Psoas muscle (tissue), 8 donors: ENCODE results near the gene DMD. TPM values are rescaled to one million over a fixed set of nuclear protein-coding genes. Genes with fewer than 3 reads are reported as not detected.

ENCODE experiments used
- ATAC-seq, 4 donors: fragments of 200-7000 bp; cut with Tn5 transposase; one replicate each; pipeline ENCODE4 v1.9.1; 2020; ENCODE audit warnings: moderate library complexity in 3 of 4, mild to moderate bottlenecking in 2 of 4
- DNase-seq, 2 donors: peaks; one replicate each; pipeline ENCODE4 v3.0.0-alpha.2; 2020
- H3K27ac ChIP-seq: fragments of 200-600 bp; one replicate; pipeline ENCODE4 v1.8.0; 2022
- H3K27me3 ChIP-seq, 3 donors: fragments of 200-600 bp in 1 of 3; one replicate each; pipeline versions ENCODE4 v1.6.1 to v1.8.0; 2013 to 2022; ENCODE audit warnings: low read length in 2 of 3, mild to moderate bottlenecking in 2 of 3, moderate library complexity in 1 of 3; ENCODE audit not compliant: insufficient read depth in 3 of 3
- H3K36me3 ChIP-seq, 2 donors: fragments of 200-600 bp in 1 of 2; one replicate each; pipeline versions ENCODE4 v1.6.1 to v1.8.0; 2013 to 2022; ENCODE audit warnings: low read depth in 1 of 2, mild to moderate bottlenecking in 1 of 2, moderate library complexity in 1 of 2; ENCODE audit not compliant: insufficient read depth in 1 of 2
- H3K4me1 ChIP-seq: fragments of 200-600 bp; one replicate; pipeline ENCODE4 v1.8.0; 2022
- H3K4me3 ChIP-seq: fragments of 200-600 bp; one replicate; pipeline ENCODE4 v1.8.0; 2022; ENCODE audit warnings: mild to moderate bottlenecking
- H3K9me3 ChIP-seq: fragments of 200-600 bp; one replicate; pipeline ENCODE4 v1.8.0; 2022
- CTCF ChIP-seq: fragments of 200-600 bp; IDR thresholded peaks from one replicate; pipeline ENCODE4 v1.8.0; 2022; ENCODE audit warnings: antibody characterized with exemption
- WGBS, 3 donors: extraction: QIAGEN DNeasy Blood & Tissue Kit; methylation state at CpG; one replicate each; pipeline versions ENCODE4 v1.1.6 to v1.1.7; 2013; 5-methylcytosine and 5-hydroxymethylcytosine counted together
- intact Hi-C, 2 donors: fragments of 100-400 bp; cut with DNase I; formaldehyde crosslinking; loops; one replicate each; pipeline versions ENCODE4 v1.11.0 to v1.14.2; 2022
- polyA plus RNA-seq, 3 donors: library from polyadenylated mRNA; stranded (reverse); fragments of 200-250 nt; gene quantifications; one replicate each; pipeline ENCODE4 v1.2.3, GENCODE V29; 2013
- total RNA-seq, 4 donors: library from RNA; stranded (reverse); fragmentation: NEBNext Ultra II Directional in 2 of 4; extraction: Animal tissue kit (Norgen Biotek cat#: 25700) in 2 of 4; gene quantifications; one replicate each; pipeline versions ENCODE4 v1.2.1 to v1.2.4, GENCODE V29; 2021 to 2023
- donor health status: healthy with polysubstance abuse.
- donor health status: DM: no; HTN: no; CAD: no; lungs with moderate emphysema.
- donor health status: Bipolar disorder and iron deficiency.
- donor health status: healthy.
- donor health status: DM: yes; HTN: yes; CAD: no.
- donor health status: DM: no; HTN: no; CAD: no.
- donor health status: DM: no; HTN: no; CAD: no.
- donor health status: DM: yes; HTN: yes; CAD: no.

The DMD gene
- total and polyA plus RNA-seq, 7 donors = 6.8 to 170 (median 86.5) TPM

DNA sequence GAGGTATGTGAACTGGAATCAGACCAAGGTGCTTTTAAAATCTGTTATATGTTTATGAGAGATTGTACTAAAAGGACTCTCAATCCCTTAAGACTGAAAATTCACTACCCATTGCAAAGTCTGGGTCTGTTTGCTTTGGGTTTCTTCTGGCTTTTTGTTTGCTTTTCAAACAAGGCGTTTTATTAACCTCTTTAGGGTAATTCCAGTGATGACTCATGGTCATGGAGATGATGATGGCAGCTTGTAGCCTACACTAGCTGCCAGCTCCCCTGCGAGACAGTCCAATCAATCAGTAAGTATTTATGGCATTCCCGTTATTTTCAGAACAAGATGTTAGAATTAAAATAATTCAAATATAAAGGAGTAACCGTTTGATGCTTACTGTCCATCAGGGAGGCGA lies 1495.7 kb downstream of the DMD start:
- no peaks in the 10 kb centered on the region for H3K36me3 ChIP-seq
- no peak for DNase-seq
- no peak overlapping the region for H3K4me3 ChIP-seq
- no peak for TF ChIP-seq CTCF
- 74 to 89% (median 77%) methylated on average over 5 of the region's 5 CpGs for WGBS, 3 donors
- ATAC-seq = no peak
- H3K27me3 ChIP-seq = no peaks in the 10 kb centered on the region
- no peak overlapping the region for H3K27ac ChIP-seq
- intact Hi-C loops = no loop called here
- no peaks in the 10 kb centered on the region for H3K9me3 ChIP-seq
- no peaks in the 10 kb centered on the region for H3K4me1 ChIP-seq

- H3K4me1 ChIP-seq = no peaks in the 10 kb centered on the region
- TF ChIP-seq CTCF = no peak
- ATAC-seq (no peak), DNase-seq (no peak)
- intact Hi-C loops = no loop called here
- no peaks in the 10 kb centered on the region for H3K27me3 ChIP-seq
- H3K27ac ChIP-seq = no peak overlapping the region
- H3K4me3 ChIP-seq = no peak overlapping the region
- WGBS, 3 donors = 80 to 99% (median 96%) methylated on average over 3 of the region's 3 CpGs
- H3K9me3 ChIP-seq = no peaks in the 10 kb centered on the region
- H3K36me3 ChIP-seq = no peaks in the 10 kb centered on the region
Measured at GRCh38 chrX:31714797-31715196, 1496.6 kb downstream of the DMD start.

- Histone ChIP-seq H3K27me3 (no peaks in the 10 kb centered on the region), H3K9me3 (no peaks in the 10 kb centered on the region), H3K27ac (no peak overlapping the region), H3K36me3 (no peaks in the 10 kb centered on the region), H3K4me3 (no peak overlapping the region), H3K4me1 (no peaks in the 10 kb centered on the region)
- WGBS, 3 donors = 67 to 88% (median 78%) methylated on average over 1 of the region's 1 CpG
- ATAC-seq (no peak), DNase-seq (no peak)
- intact Hi-C loops = no loop called here
- no peak for TF ChIP-seq CTCF
Measured at GRCh38 chrX:31713120-31713519, 1498.2 kb downstream of the DMD start.

DNA sequence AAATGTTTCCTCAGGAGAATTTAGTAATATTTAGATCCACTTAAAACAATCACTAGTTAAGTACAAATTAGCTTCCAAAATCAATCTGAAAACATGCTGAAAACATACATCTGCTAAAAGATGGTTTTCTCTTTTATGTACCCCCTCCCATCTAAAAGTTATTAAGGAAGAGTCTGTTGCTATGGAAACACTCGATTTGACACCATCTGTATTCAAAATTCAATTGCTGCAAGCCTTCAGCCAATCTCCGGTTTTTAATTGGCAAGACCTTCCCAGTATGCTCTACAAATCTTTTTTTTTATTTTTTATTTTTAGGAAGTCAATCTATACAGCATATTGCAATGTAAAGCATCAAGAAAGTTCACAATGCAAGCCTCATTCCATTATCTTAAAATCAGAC lies 1500.2 kb downstream of the DMD start:
- H3K27me3 ChIP-seq = no peaks in the 10 kb centered on the region
- whole genome bisulfite sequencing, 3 donors = 21 to 33% (median 26%) methylated on average over 2 of the region's 2 CpGs
- no peak for DNase-seq
- ATAC-seq = no peak
- TF ChIP-seq CTCF = no peak
- no peaks in the 10 kb centered on the region for H3K4me1 ChIP-seq
- H3K4me3 ChIP-seq = no peak overlapping the region
- H3K36me3 ChIP-seq = no peaks in the 10 kb centered on the region
- H3K27ac ChIP-seq = no peak overlapping the region
- H3K9me3 ChIP-seq = no peaks in the 10 kb centered on the region
- intact Hi-C loops = no loop called here

DNA sequence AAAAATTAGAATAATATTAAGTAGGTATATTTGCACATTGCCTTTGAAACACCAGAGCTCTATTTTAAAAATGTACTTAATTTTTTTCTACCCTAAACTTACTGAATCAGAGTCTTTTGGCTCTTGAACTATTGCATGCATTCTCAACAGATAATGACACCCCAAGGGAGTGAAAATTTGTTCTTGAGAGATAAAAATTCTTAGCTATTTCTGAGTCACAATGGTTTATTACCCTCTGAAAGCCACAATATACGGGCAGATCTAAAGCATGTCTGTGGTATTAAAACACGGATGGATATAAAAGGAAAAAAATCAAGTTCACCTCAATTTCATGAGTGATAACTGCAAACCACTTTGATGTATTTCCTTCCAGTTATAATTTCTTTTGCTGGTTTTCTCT lies 1503.2 kb downstream of the DMD start:
- intact Hi-C loops = no loop called here
- no peaks in the 10 kb centered on the region for H3K4me1 ChIP-seq
- no peak for TF ChIP-seq CTCF
- WGBS, 3 donors = 54 to 79% (median 68%) methylated on average over 2 of the region's 2 CpGs
- no peaks in the 10 kb centered on the region for H3K9me3 ChIP-seq
- no peak overlapping the region for H3K4me3 ChIP-seq
- no peak overlapping the region for H3K27ac ChIP-seq
- DNase-seq (no peak), ATAC-seq (no peak)
- no peaks in the 10 kb centered on the region for H3K36me3 ChIP-seq
- H3K27me3 ChIP-seq = no peaks in the 10 kb centered on the region
